HG03442 (cell line): ENCODE results near the gene MESP2.
"Not testable (repeated sequence)": the region's sequence is repeated elsewhere in the genome, so short reads cannot be mapped to it uniquely, and the experiment has no call there.

Experiments
- ATAC-seq: cut with Tn5 transposase; IDR thresholded peaks from one replicate; pipeline ENCODE4 v1.9.1; 2021; ENCODE audit warnings: mild to moderate bottlenecking, moderate library complexity; ENCODE audit not compliant: unreplicated experiment

The MESP2 gene

DNA sequence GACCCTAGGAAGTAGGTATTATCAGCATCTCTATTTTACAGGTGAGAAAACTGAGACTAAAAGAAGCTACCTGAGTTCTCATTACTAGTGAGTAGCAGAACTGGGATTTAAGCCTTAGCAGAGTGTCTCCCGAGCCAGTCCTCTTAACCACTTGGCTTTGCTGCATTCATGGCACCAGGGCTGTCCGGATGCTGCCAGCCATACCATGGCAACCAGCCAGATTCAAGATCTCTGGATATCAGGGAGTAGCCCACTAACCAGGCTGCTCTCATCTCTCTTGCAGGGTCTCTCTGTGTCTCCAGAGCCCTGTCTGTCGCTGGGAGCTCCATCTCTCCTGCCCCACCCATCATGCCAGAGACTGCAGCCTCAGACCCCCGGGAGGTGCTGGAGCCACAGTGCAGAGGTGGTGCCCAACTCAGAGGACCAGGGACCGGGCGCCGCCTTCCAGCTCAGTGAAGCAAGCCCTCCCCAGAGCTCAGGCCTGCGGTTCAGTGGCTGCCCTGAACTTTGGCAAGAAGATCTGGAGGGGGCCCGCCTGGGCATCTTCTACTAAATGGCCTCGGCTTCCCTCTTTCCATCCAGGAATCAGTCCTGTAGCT lies 1.7 kb downstream of the MESP2 start:
- no peak for ATAC-seq

DNA sequence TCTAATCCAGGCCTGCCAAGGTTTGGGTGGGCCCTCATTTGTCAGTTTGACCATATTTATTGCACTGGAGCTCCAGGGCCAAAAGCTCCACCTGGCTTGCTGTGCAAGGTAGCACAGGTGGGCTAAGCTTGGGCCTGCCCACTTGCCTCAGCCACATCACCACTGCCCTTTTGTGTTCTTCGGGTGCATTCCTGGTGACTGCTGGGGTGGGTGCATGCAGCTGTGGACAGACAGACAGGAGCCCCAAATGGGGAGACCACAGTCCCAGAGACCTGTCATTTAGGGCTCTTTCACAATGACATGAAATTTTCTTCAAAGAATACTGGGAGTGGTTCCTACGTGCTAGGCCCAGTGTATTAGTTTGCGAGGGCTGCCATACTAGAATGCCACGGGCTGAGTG lies 2.7 kb downstream of the MESP2 start:
- no peak for ATAC-seq

DNA sequence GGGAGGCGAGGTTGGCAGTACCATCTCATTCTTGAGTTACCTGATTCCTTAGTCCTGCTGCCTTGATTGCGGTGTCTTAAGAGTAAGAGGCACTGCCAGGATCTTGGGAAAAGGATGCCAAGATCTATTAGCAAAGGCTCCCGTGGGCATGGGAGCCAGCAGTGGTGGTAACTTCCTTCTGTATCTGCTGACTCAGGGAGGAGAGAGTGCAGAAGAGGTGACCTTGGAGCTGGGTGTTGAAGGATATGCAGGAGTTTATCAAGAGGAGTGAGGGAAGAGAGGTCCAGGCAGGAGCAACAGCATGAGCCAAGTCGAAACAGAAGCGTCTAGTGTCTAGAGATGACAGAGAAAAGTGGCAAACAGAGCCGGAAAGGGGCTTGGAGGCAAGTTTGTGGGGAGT lies 4.5 kb downstream of the MESP2 start:
- ATAC-seq: no peak

DNA sequence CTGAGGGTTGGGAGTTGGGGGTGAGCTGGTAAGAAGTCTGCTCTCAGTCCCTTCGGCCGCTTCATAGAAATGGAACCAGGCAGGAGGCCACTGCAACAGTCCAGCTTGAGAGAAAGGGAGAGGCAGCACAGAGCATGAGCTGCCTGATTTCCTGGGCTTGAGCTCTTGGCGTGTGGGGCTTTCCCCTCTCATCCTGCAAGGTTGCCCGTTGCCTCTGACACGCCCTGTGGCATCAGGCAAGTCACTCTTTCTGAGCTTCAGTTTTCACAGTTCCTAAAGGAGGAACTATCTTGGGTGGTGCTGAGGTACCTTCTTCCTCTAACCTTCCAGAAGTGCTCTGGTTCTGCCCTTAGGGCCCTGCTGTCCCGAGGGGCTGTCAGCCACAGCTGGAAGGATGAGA lies 4.9 kb downstream of the MESP2 start:
- ATAC-seq: peak; percentile 41

DNA sequence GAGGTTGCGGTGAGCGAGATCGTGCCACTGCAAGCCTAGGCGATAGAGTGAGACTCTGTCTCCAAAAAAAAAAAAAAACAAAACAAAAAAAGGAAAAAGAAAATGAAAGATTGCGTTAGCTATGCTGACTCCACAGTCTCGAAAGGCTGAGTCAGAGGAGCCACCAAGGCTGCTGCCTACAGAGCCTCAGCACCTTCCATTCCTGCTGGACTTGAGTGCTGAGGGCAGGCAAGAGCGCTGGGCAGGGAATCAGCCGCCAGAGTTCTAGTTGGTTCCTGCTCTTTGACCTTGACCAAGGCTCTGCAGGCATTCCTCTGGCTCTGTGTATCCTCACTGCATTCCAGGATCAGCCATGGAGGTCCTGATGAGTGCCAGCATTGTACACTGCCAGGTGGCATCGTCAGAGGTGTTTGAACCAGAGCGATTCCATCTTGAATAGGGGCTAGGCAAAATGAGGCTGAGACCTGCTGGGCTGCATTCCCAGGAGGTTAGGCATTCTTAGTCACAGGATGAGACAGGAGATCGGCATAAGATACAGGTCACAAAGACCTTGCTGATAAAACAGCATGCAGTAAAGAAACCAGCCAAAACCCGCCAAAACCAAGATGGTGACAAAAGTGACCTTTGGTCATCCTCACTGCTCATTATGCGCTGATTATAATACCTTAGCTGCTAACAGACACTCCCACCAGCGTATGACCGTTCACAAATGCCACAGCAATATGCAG lies 5.9 kb downstream of the MESP2 start:
- ATAC-seq: no peak

DNA sequence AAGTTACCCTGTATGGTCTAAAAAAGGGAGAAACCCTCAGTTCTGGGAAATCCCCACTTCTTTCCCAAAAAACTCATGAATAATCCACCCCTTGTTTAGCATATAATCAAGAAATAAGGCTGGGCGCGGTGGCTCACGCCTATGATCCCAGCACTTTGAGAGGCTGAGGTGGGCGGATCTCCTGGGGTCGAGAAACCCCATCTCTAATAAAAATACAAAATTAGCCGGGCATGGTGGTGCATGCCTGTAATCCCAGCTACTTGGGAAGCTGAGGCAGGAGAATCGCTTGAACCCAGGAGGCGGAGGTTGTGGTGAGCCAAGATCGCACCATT lies 6.5 kb downstream of the MESP2 start:
- not testable (repeated sequence) for ATAC-seq

DNA sequence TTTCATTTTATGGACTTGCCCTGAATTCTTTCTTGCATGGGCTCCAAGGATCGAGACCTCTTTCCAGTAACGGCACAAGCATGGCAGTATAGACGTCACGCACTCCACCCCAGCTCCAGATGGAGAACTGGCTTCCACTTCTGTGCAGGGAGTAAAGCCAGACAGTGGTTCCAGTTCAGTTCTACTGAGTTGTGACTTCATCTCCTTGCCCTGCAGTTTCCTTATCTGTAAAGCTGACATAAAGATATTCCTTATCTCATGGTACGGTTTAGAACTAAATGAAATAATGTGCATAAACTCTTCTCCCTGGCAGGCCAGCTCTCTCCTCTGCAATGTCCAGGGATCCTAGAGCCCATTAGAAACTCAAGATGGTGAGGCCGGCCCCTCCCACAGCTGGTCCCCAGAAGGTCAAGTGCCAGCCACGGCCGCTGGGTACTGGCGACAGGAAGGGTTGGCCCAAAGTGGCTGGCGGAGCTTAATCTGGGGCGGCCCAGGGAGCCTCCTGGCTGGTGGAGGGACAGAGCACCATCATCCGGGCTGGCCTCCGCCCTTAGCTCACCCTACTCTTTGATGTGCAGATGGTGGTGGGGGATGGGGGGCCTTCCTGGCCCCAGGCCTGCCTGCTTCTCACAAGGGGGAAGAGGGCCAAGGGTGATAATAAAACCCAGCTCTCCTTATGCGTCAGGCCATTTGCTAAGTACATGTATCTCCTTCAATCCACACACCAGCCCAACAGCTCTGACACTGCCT lies 7.2 kb downstream of the MESP2 start:
- ATAC-seq: no peak

DNA sequence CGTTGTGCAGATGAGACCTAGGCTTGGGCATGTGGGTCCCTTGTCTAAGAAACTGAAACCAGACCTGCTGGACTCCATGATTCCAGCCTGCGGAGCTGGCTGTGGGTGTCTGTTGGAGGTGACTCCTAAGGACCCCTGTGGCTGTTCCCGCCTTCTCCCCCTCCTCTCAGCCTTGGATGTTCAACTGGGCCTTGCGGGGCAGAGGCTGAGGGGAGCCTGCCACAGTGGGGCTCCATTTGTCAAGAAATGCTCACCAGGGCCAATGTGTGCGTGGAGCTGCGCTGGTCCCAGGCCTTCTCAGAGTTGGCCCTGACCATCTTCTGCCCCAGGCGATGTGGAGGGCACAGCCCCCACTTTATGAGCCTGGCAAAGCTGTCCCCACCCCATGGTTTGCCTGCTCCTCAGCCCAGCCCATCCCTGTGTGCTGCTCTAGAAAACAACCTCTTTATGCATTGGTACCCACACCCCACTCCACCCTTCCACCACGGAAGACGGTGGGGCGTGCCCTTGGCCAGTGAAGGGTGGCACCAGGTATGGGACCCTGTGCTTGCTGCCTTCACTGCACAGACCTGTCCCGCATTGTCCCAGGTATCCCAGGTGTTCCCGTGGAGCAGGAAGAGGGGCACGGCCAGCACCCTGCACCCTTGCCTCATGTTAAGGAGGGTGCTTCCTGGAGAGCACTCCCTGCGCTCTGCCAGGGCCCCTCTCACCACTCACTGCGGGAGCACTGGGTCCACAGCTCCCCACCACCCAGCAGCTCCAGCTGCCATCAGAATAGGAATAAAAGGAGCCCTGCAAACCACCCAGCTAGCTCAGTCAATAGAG lies 7.9 kb downstream of the MESP2 start:
- ATAC-seq: no peak

DNA sequence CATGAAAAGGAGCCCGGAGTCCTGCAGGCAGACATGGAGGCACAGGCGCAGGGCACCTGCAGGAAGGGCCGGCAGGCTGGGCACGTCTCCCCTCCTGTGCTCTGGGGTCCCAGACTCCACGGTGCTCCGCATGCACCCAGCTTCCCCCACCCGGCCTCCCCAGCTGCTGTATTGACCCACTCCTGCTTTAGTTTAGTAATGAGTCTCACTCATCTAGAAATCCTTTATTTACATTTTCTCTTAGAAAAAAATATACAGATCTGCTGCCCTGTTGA lies 8.5 kb downstream of the MESP2 start:
- no peak for ATAC-seq

DNA sequence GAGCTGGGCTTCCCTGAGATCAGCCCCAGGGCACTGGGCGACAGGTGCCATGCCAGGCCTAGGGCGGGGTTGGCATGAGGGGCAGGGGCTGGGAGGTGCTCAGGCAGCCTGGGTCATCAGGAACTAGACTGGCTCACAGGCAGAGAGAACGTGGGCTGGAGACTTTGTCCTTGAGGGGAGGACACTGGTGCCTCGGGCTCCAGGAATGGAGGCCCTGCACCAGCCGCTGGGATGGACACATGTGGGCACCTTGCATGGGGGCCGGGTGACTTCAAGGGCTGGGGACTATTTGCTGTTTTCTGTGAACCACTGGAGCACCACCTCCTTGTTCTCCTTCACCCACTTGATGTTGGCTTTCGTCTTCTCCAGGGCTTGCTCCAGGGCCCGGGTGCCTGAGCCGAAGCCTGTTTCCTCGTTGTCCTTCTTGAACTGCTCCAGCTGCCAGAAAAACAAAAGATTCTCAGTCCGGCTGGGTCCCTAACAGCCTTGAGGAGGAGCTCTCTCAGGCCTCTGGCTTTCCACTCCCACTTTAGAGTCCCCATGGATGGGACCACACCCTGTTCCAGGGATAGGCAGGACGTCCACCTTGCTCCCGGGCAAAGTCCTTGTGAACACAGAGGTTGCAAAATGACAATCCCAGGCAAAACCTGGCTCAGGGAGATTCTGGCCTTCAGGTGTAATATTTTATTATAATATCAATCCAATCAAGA lies 9.1 kb downstream of the MESP2 start:
- no peak for ATAC-seq

DNA sequence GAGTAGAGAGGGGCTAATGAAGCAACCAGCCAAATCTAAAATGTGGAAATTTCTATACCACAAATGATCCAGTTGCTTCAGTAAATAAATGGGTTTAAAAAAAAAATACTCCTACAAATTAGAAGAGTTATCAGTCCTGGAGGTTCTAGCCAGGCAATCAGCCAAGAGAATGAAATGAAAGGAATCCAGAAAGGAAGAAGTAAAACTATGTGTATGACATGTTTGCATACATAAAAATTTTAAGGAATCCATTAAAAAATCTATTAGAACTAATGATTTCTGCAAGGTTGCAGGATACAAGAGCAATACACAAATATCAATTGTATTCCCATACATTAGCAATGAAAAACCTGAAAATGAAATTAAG lies 9.6 kb downstream of the MESP2 start:
- no peak for ATAC-seq

DNA sequence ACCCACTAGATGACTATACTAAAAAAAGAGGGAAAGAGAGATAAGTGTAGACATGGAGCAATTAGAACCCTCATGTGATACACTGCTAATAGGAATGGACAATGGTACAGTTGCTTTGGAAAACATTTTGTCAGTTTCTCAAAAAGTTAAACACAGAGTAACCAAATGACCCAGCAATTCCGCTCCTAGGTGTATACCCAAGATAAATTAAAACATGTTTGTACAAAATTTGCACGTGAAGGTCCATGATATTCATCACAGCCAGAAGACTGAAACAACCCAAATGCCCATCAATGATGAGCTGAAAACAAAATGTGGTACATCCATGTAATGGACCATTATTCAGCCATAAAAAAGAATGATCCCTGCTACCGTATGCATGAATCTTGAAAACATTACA lies 11.8 kb downstream of the MESP2 start:
- no peak for ATAC-seq

DNA sequence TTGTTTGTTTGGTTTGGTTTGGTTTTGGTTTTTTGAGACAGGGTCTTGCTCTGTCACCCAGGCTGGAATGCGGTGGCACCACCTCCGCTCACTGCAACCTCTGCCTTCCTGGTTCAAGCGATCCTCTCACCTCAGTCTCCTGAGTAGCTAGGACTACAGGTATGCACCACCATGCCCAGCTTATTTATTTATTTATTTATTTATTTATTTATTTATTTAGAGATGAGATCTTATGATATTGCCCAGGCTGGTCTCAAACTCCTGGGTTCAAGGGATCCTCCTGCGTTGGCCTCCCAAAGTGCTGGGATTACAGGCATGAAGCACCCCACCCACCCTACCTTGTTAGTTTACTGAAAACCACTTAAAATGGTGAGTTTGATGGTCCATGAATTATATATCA lies 12.5 kb downstream of the MESP2 start:
- ATAC-seq: not testable (repeated sequence)

DNA sequence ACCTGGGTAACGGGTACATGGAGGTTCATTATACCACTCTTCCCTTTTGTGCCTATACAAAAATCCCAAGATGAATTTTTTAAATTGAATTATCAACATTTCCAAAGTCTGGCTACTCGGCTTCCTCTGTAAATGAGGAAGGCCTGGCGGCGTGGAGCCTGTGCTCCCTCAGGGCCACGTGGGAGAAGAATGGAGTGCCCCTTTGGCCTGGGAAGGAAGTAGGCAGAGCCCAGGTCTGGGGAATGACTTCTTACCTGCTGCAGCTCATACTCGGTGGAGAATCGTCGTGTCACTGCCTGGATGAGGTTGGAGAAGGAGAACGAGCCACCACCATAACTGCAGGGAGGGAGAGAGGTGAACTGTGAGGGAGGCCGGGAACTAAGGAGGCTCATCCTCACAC lies 14.1 kb downstream of the MESP2 start:
- no peak for ATAC-seq

DNA sequence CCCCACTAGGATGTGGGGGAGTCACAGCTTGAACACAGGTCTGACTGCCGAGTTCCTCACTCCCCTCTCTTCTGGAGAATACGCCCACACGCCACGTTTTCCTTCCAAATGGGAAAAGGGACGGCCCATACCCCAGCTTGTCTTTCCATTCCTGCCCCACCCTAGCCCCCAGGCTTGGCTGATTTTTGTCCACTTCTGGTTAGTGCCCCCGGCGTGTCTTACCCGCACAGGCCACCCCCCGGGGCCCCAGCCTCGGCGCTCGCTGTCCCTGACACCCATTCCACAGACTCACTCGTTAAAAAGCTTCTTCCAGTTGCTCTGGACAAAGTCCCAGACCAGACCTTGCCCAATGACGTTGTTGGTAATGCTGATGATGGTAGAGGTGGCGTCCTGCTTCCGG lies 14.5 kb downstream of the MESP2 start:
- no peak for ATAC-seq

DNA sequence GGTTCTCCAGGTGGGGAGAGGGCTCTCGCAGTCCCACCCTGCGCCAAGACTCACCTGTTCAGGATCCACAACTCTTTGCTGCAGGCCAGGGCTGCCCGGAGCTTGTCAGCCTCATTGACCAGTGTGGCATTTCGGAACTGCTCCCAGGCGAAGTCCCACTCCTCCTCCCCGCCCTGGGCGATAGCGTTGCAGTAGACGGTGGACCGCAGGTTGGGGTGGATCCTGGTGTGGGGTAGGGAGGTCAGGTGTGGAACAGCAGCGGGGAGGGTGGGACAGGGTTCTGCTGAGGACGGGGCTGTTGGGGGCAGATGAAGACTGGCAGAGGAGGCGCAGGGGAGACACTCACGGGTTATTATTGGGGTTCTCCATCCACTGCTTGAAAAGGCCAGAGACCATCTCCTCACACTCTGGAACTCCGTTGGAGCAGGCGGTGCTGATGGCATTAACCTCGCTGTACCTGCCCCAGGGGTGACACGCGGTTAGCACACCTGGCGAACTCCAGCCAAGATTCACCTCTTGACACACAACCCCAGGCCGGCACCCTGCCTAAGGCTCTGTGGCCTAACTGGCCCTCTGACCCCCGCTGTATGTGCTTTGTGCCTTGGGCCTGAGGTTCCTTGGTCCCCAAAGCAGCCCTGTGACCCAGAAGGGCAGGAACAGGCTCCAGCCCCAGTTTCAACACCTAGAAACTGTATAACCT lies 16.1 kb downstream of the MESP2 start:
- no peak for ATAC-seq

DNA sequence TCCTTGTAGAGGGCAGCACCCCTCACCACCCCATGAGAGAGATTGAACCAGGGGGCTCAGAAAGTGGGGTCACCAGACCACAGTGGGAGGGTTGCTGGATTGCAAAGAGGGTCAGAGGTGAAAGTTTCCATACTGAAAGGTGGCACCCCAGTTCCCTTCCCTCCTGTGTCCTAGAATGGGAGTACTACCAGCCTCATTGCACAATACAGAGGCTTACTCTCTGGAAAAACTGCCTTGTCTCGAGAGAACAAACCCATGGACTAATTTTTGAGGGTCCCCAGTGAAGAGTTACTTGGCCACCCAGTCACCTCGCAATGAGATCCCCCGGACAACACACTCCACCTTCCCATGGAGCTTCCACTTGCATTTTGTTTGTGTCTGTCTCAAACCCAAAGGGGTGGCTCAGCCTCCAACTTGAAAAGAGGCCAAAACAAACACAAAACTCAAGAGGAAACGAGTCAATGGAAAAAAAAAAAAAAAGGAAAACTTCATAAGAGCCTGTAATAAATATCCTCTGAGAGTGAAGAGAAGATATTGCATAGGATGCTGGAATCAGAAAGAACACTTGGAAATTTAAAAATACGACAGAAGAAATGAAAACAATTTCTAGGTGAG lies 18.6 kb downstream of the MESP2 start:
- no peak for ATAC-seq

DNA sequence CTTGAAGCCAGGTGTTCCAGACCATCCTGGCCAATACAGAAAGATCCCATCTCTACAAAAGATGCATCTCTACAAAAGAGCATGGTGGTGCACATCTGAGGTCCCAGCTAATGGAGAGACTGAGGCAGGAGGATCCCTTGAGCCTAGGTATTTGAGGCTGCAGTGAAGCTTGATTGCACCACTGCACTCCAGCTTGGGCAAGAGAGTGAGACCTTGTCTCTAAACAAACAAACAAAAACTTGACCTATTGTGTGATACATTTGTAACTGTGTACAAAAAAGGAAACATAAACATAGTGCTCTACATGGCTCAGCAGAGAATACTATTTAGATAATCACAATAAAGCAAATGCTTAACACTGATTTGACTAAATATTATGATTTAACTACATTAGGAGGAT lies 19.9 kb downstream of the MESP2 start:
- no peak for ATAC-seq

DNA sequence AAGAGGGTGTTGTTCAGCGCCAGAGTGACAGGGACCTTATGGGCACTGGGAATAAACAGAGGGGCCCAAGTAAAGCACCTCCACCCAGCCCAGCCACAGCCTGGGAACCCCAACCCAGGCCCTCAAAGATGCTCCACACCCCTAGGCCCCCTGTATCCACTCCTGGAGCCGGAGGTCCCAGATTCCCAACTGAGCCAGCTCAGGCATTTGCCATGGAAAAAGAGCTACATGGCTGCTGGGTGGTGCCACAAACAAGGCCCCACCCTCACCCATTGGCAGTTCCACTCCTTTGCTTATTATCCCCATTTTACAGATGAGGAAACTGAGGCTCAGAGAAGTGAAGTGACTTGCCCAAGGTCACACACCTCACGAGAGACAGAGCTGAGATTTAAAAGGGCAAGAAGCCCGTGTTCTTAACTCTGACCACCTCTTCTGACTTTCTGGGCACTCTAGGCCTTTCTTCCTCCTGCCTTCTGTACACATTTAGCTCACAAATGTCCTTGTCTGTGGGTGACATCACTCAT lies 21.6 kb downstream of the MESP2 start:
- ATAC-seq: no peak
